GM19023 (cell line): ENCODE data around the gene TENM4.

Experiments used
- ATAC-seq: cut with Tn5 transposase; IDR thresholded peaks from one replicate; pipeline ENCODE4 v1.9.1; 2021; ENCODE audit warnings: mild to moderate bottlenecking, moderate library complexity; ENCODE audit not compliant: unreplicated experiment

The TENM4 gene

GRCh38 chr11:79068356-79068755, 372.5 kb downstream of the TENM4 start:
- no peak for ATAC-seq

GRCh38 chr11:79067352-79067679, 373.5 kb downstream of the TENM4 start:
- no peak for ATAC-seq

GRCh38 chr11:79066456-79067351, 374.1 kb downstream of the TENM4 start:
- ATAC-seq = no peak

- ATAC-seq = no peak
These were observed 377.7 kb downstream of the TENM4 start for GRCh38 chr11:79062814-79063762.

GRCh38 chr11:79060081-79060953, 380.5 kb downstream of the TENM4 start:
- ATAC-seq = no peak

- no peak for ATAC-seq
These were observed 381.7 kb downstream of the TENM4 start for GRCh38 chr11:79059141-79059540.

- no peak for ATAC-seq
These were observed 384.8 kb downstream of the TENM4 start for GRCh38 chr11:79055856-79056631.

GRCh38 chr11:79054636-79055035, 386.2 kb downstream of the TENM4 start:
- ATAC-seq = no peak

GRCh38 chr11:79052544-79052943, 388.3 kb downstream of the TENM4 start:
- ATAC-seq = no peak

- no peak for ATAC-seq
These were observed 390.0 kb downstream of the TENM4 start for GRCh38 chr11:79050786-79051185.

GRCh38 chr11:79049741-79050179, 391.1 kb downstream of the TENM4 start:
- ATAC-seq = no peak

- no peak for ATAC-seq
These were observed 392.9 kb downstream of the TENM4 start for GRCh38 chr11:79047980-79048379.

- ATAC-seq = no peak
These were observed 393.5 kb downstream of the TENM4 start for GRCh38 chr11:79047321-79047720.

GRCh38 chr11:79046366-79046765, 394.5 kb downstream of the TENM4 start:
- no peak for ATAC-seq

GRCh38 chr11:79045800-79046304, 395.0 kb downstream of the TENM4 start:
- ATAC-seq = no peak

GRCh38 chr11:79045018-79045799, 395.6 kb downstream of the TENM4 start:
- no peak for ATAC-seq

GRCh38 chr11:79044201-79044600, 396.6 kb downstream of the TENM4 start:
- no peak for ATAC-seq

- ATAC-seq = no peak
These were observed 397.1 kb downstream of the TENM4 start for GRCh38 chr11:79043726-79044125.

- ATAC-seq = no peak
These were observed 398.0 kb downstream of the TENM4 start for GRCh38 chr11:79042824-79043223.
